HG02885 (cell line): ENCODE measurements around the gene GAMT.

ENCODE experiments used
- ATAC-seq: cut with Tn5 transposase; IDR thresholded peaks from one replicate; pipeline ENCODE4 v1.9.1; 2021; ENCODE audit warnings: mild to moderate bottlenecking; ENCODE audit not compliant: unreplicated experiment, poor library complexity

Gene GAMT

DNA sequence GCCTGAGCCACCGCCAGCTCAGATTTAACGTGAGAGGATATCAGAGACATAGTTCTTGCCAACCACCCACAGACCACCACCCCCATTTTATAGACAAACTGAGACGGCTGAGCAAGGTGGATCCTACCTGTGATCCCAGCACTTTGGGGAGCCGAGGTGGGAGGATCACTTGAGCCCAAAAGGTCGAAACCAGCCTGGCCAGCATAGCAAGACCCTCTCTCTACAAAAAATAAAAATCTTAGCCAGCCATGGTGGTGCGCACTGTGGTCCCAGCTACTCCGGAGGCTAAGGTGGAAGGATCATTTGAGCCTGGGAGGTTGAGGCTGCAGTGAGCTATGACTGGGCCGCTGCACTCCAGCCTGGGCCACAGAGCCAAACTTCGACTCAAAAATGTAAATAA lies 48.2 kb downstream of the GAMT start:
- ATAC-seq: no peak

DNA sequence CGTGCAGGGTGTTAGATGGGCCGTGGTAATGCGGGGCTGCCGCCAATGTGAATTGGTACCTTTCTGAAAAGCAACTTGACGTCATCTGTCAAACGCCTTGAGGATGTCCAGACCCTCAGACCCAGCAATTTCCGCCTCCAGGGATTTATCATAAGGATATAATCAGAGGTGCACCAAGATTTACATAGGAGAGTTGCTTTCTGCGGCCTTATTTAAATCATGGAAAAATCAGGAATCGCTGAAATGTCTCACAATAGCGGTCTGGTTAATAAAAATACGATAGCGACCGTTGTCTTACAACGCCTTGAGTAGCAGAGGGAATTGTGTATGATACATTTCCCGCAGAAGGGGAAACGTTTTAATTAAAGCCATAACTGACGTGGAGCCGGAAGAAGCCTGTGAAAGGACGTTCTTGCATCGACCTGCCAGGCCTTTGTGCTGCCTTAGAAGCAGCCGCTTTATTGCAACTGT lies 49.9 kb downstream of the GAMT start:
- no peak for ATAC-seq

DNA sequence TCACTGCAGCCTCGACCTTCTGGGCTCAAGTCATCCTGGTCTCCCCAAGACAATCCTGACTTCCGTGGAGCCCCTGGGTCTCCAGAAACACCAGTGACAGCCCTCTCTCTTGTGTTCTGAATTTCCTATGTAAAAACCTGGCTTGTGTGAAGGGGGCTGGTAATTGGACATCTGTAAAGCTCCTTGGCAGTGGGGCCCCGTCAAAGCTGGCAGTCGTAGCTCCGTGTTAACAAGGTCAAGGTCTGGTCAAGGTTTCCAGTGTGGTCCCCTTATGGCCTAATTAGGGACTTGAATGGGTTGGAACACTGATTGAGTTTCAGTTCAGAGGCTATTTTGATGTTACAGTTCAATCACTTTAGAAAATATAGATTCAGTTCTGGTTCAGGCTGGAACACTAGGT lies 50.5 kb downstream of the GAMT start:
- ATAC-seq: no peak

DNA sequence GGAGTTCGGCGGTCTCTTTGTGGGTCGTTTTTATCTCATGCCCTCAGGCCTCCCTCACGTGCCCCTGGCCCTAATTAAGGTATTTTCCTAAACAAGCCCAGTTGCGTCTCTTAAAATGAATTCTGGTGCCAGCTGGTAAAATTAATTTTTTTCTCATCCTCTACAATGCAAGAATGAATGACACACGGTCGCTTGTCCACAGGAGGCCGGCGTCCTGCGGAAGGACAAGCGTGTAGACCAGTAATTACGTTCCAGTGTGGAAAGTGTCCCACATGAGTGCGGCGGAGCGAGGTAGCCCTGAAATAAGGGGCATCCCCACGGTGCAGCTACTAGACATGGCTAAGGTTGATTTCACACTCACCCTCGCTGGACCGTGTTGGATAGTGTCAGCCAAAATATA lies 52.1 kb downstream of the GAMT start:
- no peak for ATAC-seq
